Right atrium auricular region (tissue), 2 donors: ENCODE results near the gene SETDB1. TPM values are rescaled to one million over a fixed set of nuclear protein-coding genes. Genes with fewer than 3 reads are reported as not detected.

ENCODE experiments used
- DNase-seq: peaks from one replicate; pipeline ENCODE4 v3.0.0-alpha.2; 2019; ENCODE audit warnings: low spot score
- H3K27ac ChIP-seq, 2 donors: fragments of 200-600 bp; sonication (generic); 1 replicate in 1 of 2; 2 replicates in 1 of 2; pipeline ENCODE4 v1.5.1; 2016 to 2019
- H3K27me3 ChIP-seq, 2 donors: fragments of 200-600 bp; sonication (generic); one replicate each; pipeline versions ENCODE4 v1.5.1 to v1.6.0; 2017 to 2019
- H3K36me3 ChIP-seq: fragments of 200-600 bp; sonication (generic); one replicate; pipeline ENCODE4 v1.5.1; 2016
- H3K4me1 ChIP-seq, 2 donors: fragments of 200-600 bp; sonication (generic); one replicate each; pipeline versions ENCODE4 v1.5.1 to v1.6.0; 2017 to 2019
- H3K4me3 ChIP-seq, 2 donors: fragments of 200-600 bp; sonication (generic); 1 replicate in 1 of 2; 2 replicates in 1 of 2; pipeline ENCODE4 v1.5.1; 2017 to 2019; ENCODE audit warnings: mild to moderate bottlenecking in 1 of 2, moderate library complexity in 1 of 2
- H3K9me3 ChIP-seq, 2 donors: fragments of 200-600 bp; sonication (generic); one replicate each; pipeline ENCODE4 v1.5.1; 2019
- total RNA-seq, 2 donors: library from RNA; depleted of rRNA; stranded (reverse); fragments of >200 nt; gene quantifications; one replicate each; pipeline ENCODE4 v1.1.0, GENCODE V29; 2016
- TF ChIP-seq, protein P1 (sequence below), 2 donors: fragments of 200-600 bp; sonication (generic); IDR thresholded peaks; one replicate each; pipeline ENCODE4 v1.5.1; 2019; ENCODE audit warnings: antibody characterized with exemption in 2 of 2

SETDB1 gene
- total RNA-seq, 2 donors from 2014 or later: 18.6 to 18.9 TPM

DNA sequence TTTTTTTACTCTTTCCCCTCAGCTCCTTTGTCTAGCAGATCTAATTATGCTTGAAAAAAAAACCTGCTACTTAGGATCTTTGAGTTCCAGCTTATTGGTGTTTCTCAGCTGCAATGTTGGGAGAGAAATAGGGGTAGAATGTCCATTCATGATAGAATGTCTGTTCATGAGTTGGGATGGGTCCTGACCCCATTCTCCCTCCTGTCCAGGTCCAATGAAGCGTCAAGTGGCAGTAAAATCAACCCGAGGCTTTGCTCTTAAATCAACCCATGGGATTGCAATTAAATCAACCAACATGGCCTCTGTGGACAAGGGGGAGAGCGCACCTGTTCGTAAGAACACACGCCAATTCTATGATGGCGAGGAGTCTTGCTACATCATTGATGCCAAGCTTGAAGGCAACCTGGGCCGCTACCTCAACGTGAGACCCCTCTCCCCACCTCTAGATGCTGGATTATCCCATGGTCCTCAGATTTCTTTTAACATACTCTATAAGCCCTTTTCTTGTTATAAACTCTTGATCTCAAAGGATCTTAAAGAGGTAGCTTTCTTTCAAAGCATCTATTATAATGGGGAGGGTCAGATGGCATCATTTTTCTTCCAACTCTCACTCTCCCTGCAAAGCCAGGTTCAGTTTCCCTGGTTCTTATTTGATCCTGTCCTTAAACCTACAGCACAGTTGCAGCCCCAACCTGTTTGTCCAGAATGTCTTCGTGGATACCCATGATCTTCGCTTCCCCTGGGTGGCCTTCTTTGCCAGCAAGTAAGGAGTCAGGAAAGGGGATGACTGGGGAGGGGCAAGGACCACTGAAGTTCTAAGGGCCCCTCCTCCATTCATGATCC, 37.4 kb downstream of the SETDB1 start:
- DNase-seq: no peak
- H3K4me1 ChIP-seq: no peaks in the 10 kb centered on the region
- no peaks in the 10 kb centered on the region for H3K27me3 ChIP-seq
- peaks cover 99% of the 10 kb centered on the region for H3K36me3 ChIP-seq
- no peaks in the 10 kb centered on the region for H3K9me3 ChIP-seq
- TF ChIP-seq, protein P1, sequence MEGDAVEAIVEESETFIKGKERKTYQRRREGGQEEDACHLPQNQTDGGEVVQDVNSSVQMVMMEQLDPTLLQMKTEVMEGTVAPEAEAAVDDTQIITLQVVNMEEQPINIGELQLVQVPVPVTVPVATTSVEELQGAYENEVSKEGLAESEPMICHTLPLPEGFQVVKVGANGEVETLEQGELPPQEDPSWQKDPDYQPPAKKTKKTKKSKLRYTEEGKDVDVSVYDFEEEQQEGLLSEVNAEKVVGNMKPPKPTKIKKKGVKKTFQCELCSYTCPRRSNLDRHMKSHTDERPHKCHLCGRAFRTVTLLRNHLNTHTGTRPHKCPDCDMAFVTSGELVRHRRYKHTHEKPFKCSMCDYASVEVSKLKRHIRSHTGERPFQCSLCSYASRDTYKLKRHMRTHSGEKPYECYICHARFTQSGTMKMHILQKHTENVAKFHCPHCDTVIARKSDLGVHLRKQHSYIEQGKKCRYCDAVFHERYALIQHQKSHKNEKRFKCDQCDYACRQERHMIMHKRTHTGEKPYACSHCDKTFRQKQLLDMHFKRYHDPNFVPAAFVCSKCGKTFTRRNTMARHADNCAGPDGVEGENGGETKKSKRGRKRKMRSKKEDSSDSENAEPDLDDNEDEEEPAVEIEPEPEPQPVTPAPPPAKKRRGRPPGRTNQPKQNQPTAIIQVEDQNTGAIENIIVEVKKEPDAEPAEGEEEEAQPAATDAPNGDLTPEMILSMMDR (IDR thresholded peaks at IDR 0.05): no peak
- H3K4me3 ChIP-seq: no peak overlapping the region
- no peak overlapping the region for H3K27ac ChIP-seq

DNA sequence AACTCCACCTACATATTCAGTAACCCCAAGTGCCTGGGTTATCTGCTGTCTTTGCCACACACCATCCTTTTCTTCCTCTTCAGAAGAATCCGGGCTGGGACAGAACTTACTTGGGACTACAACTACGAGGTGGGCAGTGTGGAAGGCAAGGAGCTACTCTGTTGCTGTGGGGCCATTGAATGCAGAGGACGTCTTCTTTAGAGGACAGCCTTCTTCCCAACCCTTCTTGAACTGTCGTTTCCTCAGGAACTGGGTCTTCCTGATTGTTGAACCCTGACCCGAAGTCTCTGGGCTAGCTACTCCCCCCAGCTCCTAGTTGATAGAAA, 38.0 kb downstream of the SETDB1 start:
- Histone ChIP-seq H3K36me3 (peaks cover 97% of the 10 kb centered on the region), H3K27ac (no peak overlapping the region), H3K4me3 (no peak overlapping the region), H3K27me3 (no peaks in the 10 kb centered on the region), H3K4me1 (no peaks in the 10 kb centered on the region), H3K9me3 (no peaks in the 10 kb centered on the region)
- DNase-seq: no peak
- TF ChIP-seq, protein P1 (IDR thresholded peaks at IDR 0.05): no peak

DNA sequence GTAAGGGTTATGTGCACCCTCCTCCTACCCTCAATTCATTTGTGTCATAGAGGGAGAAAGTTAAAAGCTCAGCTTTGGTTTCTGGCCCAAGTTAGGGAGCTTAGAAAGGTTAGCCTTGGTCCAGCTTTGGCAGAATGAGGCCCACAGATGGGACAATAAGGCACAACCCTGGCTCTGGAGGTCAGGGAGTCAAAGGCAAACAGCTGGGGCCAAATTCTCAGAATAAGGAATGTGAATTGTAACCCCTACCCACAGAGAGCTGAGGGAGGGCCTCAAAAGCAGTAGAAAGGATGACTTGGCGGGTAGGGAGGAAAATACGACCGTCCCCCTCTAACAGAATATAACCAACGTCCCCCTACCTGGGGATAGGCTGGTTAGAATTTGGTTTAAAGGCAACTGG, 39.4 kb downstream of the SETDB1 start:
- Histone ChIP-seq H3K27me3 (no peaks in the 10 kb centered on the region), H3K27ac (no peak overlapping the region), H3K9me3 (no peaks in the 10 kb centered on the region), H3K4me1 (peaks cover 0 to 12% of the 10 kb centered on the region in 2 donors), H3K4me3 (no peak overlapping the region), H3K36me3 (peaks cover 83% of the 10 kb centered on the region)
- DNase-seq: no peak
- TF ChIP-seq, protein P1 (IDR thresholded peaks at IDR 0.05): no peak

DNA sequence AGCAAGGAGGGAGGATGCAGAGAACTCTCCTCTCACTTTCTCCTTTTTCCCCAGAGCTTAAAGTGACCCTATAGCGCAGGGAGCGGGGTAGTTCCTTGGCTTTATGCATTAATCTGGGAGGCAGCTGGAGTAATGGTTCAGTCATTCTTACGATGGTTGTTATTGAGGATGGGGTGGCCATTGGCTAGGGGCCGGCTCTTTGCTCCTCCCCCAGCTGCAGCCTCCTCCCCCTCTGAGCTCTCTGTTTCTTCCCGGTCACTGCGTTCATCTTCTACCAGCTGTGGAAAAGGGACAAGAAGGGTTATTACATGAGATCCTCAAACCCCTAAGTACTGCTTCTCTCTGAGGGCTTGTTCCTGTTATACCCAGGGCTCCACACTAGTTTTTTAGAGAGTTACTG, 39.8 kb downstream of the SETDB1 start:
- Histone ChIP-seq H3K4me3 (no peak overlapping the region), H3K27me3 (no peaks in the 10 kb centered on the region), H3K4me1 (peaks cover 0 to 16% of the 10 kb centered on the region in 2 donors), H3K9me3 (no peaks in the 10 kb centered on the region), H3K36me3 (peaks cover 79% of the 10 kb centered on the region), H3K27ac (no peak overlapping the region)
- TF ChIP-seq, protein P1 (IDR thresholded peaks at IDR 0.05): no peak
- DNase-seq: no peak

DNA sequence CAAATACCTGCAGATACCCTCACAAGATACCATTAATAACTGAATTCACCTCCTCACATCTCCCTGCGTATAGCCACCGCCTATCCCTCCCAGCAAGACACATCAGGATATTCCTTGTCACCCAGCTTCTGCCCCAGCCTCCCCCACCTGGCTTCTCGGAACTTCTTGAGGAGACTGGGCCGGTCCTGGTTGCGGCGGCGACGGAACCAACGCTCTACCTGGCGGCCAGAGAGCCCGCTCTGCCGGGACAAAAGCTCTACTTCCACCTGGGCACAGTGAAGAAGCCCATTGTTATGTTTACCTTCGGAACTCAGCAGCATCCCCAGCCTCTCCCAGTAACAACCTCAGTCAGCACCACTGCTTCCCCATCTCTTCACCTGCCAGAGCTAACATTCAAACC, 41.8 kb downstream of the SETDB1 start:
- H3K4me3 ChIP-seq: no peak overlapping the region
- no peaks in the 10 kb centered on the region for H3K9me3 ChIP-seq
- peaks cover 60% of the 10 kb centered on the region for H3K36me3 ChIP-seq
- DNase-seq: no peak
- H3K27me3 ChIP-seq: no peaks in the 10 kb centered on the region
- H3K4me1 ChIP-seq: peaks cover 0 to 36% of the 10 kb centered on the region in 2 donors
- H3K27ac ChIP-seq: no peak overlapping the region
- TF ChIP-seq, protein P1 (IDR thresholded peaks at IDR 0.05): no peak

DNA sequence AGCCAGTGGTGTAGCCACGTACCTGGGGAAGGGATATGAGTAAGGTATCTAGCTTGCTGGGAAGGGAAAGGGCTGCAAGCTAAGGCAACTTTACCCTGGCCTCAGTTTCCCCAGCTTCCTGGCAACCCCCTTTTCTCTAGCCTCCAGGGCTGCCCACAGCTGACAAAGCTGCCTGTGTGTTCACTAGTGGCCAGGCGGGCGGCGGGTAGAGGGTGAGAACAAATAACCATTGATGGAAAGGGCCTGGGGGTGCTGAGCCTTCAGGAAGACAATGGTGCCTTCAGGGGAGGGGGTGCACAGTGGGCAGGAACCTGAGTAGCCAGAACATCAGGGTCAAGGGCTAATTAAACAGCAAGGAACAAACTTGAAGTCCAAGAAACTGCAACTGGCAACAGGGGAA, 42.3 kb downstream of the SETDB1 start:
- H3K4me3 ChIP-seq: no peak overlapping the region
- no peaks in the 10 kb centered on the region for H3K27me3 ChIP-seq
- H3K36me3 ChIP-seq: peaks cover 55% of the 10 kb centered on the region
- H3K4me1 ChIP-seq: peaks cover 0 to 41% of the 10 kb centered on the region in 2 donors
- no peak for DNase-seq
- H3K27ac ChIP-seq: no peak overlapping the region
- TF ChIP-seq, protein P1 (IDR thresholded peaks at IDR 0.05): no peak
- H3K9me3 ChIP-seq: no peaks in the 10 kb centered on the region
